ENCODE data around the gene SECISBP2. TPM values are rescaled to one million over a fixed set of nuclear protein-coding genes. Genes with fewer than 3 reads are reported as not detected.

Gene SECISBP2
- total RNA-seq, 4 donors from 2014 or later, result 77.1 to 110 (median 90.6) TPM

DNA sequence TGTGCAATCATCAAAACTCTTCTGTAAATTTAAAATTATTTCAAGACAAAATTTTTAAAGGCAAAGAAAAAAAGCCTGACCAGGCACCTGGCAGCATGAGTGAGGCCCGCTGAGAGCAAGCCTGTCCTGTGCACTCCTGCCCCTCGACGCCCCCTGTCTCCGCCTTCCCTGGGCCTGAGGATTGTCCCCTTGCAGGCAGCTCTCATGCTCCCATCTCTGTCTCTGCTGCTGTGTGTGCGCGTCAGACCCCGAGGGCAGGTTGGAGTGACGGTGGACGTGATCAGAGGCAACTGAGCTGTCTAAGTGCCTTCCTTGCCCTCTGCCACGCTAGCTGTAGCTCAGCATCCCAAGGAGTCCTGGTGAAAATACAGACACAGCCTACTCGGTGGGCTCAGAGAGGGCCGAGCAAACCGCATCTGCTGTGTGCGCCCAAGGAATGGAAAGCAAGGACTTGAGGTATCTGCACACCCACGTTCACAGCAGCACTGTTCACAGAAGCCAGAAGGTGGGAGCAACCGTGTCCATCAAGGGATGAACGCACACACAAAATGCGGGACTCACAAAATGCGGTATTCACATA lies 65.5 kb downstream of the SECISBP2 start:
- Histone ChIP-seq H3K4me3 (replicated peaks in 1 of 3) (no peak overlapping the region), H3K36me3 (peaks cover 0 to 5% of the 10 kb centered on the region in 2 donors), H3K27ac (no peak overlapping the region), H3K4me1 (peaks cover 27 to 66% of the 10 kb centered on the region in 2 donors), H3K27me3 (no peaks in the 10 kb centered on the region), H3K9me3 (no peaks in the 10 kb centered on the region)
- WGBS, 2 donors, result 92 to 94% methylated on average over 19 of the region's 19 CpGs
- no peak for TF ChIP-seq POLR2A (IDR thresholded peaks at IDR 0.05)
- TF ChIP-seq, protein P1, sequence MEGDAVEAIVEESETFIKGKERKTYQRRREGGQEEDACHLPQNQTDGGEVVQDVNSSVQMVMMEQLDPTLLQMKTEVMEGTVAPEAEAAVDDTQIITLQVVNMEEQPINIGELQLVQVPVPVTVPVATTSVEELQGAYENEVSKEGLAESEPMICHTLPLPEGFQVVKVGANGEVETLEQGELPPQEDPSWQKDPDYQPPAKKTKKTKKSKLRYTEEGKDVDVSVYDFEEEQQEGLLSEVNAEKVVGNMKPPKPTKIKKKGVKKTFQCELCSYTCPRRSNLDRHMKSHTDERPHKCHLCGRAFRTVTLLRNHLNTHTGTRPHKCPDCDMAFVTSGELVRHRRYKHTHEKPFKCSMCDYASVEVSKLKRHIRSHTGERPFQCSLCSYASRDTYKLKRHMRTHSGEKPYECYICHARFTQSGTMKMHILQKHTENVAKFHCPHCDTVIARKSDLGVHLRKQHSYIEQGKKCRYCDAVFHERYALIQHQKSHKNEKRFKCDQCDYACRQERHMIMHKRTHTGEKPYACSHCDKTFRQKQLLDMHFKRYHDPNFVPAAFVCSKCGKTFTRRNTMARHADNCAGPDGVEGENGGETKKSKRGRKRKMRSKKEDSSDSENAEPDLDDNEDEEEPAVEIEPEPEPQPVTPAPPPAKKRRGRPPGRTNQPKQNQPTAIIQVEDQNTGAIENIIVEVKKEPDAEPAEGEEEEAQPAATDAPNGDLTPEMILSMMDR (IDR thresholded peaks at IDR 0.05), result no peak
- intact Hi-C loops (cut with DNase I), result no loop called here
- no peak for DNase-seq

- no peak overlapping the region for H3K4me3 ChIP-seq (replicated peaks in 1 of 3)
- peaks cover 25 to 58% of the 10 kb centered on the region in 2 donors for H3K4me1 ChIP-seq
- TF ChIP-seq, protein P1 (IDR thresholded peaks at IDR 0.05), result no peak
- TF ChIP-seq POLR2A (IDR thresholded peaks at IDR 0.05), result no peak
- peaks cover 0 to 5% of the 10 kb centered on the region in 2 donors for H3K36me3 ChIP-seq
- WGBS, 2 donors, result 92 to 97% methylated on average over 8 to 9 of the region's 15 CpGs
- H3K27me3 ChIP-seq, result no peaks in the 10 kb centered on the region
- no peaks in the 10 kb centered on the region for H3K9me3 ChIP-seq
- DNase-seq, result no peak
- intact Hi-C loops (cut with DNase I), result loop anchor here (5.0 kb wide), 1 partner anchor 58 kb away; no protein-coding TSS in a partner anchor
- H3K27ac ChIP-seq, result no peak overlapping the region
Measured at GRCh38 chr9:89384783-89385182, 66.5 kb downstream of the SECISBP2 start.

DNA sequence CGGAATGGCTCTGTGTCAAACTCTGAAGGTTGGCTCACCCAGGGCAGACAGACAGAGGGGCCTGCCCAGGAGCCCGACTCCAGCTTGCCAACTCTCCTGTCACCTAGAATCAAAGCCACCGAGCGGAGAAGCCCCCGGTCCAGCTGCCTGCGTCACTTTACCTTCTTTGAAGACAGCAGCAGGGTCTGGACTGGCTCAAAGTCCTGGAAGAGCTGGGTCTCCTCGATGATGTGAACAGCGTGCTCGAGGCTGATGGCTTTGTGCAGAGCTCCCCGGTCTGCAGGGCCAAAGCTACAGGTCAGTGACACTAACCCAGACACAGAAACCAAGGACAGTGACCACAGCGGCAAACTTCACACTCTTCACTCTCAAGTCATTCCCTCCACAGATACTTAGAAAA lies 67.9 kb downstream of the SECISBP2 start:
- H3K27me3 ChIP-seq, result no peaks in the 10 kb centered on the region
- TF ChIP-seq, protein P1 (IDR thresholded peaks at IDR 0.05), result no peak
- no peak for TF ChIP-seq POLR2A (IDR thresholded peaks at IDR 0.05)
- no peaks in the 10 kb centered on the region for H3K9me3 ChIP-seq
- intact Hi-C loops (cut with DNase I), result loop anchor here (5.0 kb wide), 1 partner anchor 56 kb away; no protein-coding TSS in a partner anchor
- H3K4me3 ChIP-seq (replicated peaks in 1 of 3), result no peak overlapping the region
- peaks cover 13 to 45% of the 10 kb centered on the region in 2 donors for H3K4me1 ChIP-seq
- peak overlapping the region in 1 of 3 donors; percentile 37 for H3K27ac ChIP-seq
- H3K36me3 ChIP-seq, result peaks cover 5 to 18% of the 10 kb centered on the region in 2 donors
- no peak for DNase-seq
- 92 to 97% methylated on average over 11 of the region's 11 CpGs for WGBS, 2 donors

DNA sequence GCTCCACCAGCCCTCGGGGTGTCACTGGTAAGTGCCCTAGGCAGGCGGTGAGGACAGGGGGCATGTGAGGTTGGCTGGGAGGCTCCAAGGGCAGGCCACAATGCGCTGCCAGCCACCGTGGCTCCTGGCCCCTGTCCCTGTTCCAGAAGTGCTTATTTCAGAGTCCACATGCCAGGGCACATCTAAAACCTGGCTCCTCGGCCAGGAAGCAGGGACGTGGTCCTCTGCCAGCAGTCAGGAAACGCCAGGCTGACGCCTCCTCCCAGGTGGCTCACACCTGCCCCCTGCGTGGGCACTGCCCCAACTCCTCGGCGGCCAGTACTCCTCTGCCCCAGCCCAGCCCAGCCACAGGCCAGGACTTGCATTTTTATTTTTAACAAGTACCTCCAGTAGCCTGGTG lies 68.5 kb downstream of the SECISBP2 start:
- H3K36me3 ChIP-seq, result peaks cover 5 to 18% of the 10 kb centered on the region in 2 donors
- peak; percentile 46 to 63 for DNase-seq
- 77 to 80% methylated on average over 9 to 10 of the region's 11 CpGs for WGBS, 2 donors

More for the DNA sequence above, 68.5 kb downstream of the SECISBP2 start:
- H3K9me3 ChIP-seq, result no peaks in the 10 kb centered on the region
- no peaks in the 10 kb centered on the region for H3K27me3 ChIP-seq
- H3K27ac ChIP-seq, result peak overlapping the region in 2 of 3 donors; percentile 37 to 51
- TF ChIP-seq, protein P1 (IDR thresholded peaks at IDR 0.05), result no peak
- no peak for TF ChIP-seq POLR2A (IDR thresholded peaks at IDR 0.05)
- H3K4me1 ChIP-seq, result peaks cover 7 to 39% of the 10 kb centered on the region in 2 donors
- H3K4me3 ChIP-seq (replicated peaks in 1 of 3), result no peak overlapping the region
- intact Hi-C loops (cut with DNase I), result loop anchor here (5.0 kb wide), 1 partner anchor 56 kb away; no protein-coding TSS in a partner anchor
